Body of pancreas (tissue), 4 donors: ENCODE measurements around the gene WNT9B. TPM values are rescaled to one million over a fixed set of nuclear protein-coding genes. Genes with fewer than 3 reads are reported as not detected.

Experiments
- ATAC-seq: fragments of 150-250 bp; one replicate; pipeline ENCODE4 v1.9.1; 2016
- DNase-seq, 4 donors: peaks; one replicate each; pipeline ENCODE4 v3.0.0-alpha.2; 2019
- H3K27ac ChIP-seq, 4 donors: fragments of 200-600 bp; sonication (generic); 1 replicate in 3 of 4; 2 replicates in 1 of 4; pipeline versions ENCODE4 v1.5.1 to v1.6.1; 2016 to 2019; ENCODE audit warnings: mild to moderate bottlenecking in 1 of 4, mixed read lengths in 1 of 4, moderate library complexity in 1 of 4
- H3K27me3 ChIP-seq, 2 donors: fragments of 200-600 bp; sonication (generic); one replicate each; pipeline ENCODE4 v1.6.0; 2016; ENCODE audit warnings: mild to moderate bottlenecking in 1 of 2
- H3K36me3 ChIP-seq, 2 donors: fragments of 200-600 bp; sonication (generic); replicated peaks in 1 of 2; 2 replicates each; pipeline ENCODE4 v1.5.1; 2016; ENCODE audit warnings: low read depth in 2 of 2; ENCODE audit not compliant: insufficient read depth in 1 of 2
- H3K4me1 ChIP-seq: fragments of 200-600 bp; sonication (generic); one replicate; pipeline ENCODE4 v1.6.0; 2016
- H3K4me3 ChIP-seq, 2 donors: fragments of 200-600 bp; sonication (generic); 1 replicate in 1 of 2; 2 replicates in 1 of 2; pipeline ENCODE4 v1.5.1; 2016 to 2019
- H3K9me3 ChIP-seq, 3 donors: fragments of 200-600 bp; sonication (generic); 1 replicate in 2 of 3; 2 replicates in 1 of 3; pipeline ENCODE4 v1.5.1; 2016
- POLR2A ChIP-seq, 3 donors: fragments of 450-650 bp; IDR thresholded peaks; one replicate each; pipeline ENCODE4 v1.6.1; 2016; ENCODE audit warnings: antibody characterized with exemption in 3 of 3, mild to moderate bottlenecking in 2 of 3
- WGBS, 2 donors: methylation state at CpG; one replicate each; pipeline ENCODE4 v1.1.5; 2017; 5-methylcytosine and 5-hydroxymethylcytosine counted together
- intact Hi-C: fragments of 100-400 bp; cut with DNase I; formaldehyde crosslinking; loops from one replicate; pipeline ENCODE4 v1.15.1; 2023
- small RNA-seq: library from RNA; depleted of rRNA; stranded (forward); fragments of <200 nt; gene quantifications from one replicate; pipeline ENCODE3, GENCODE V24; 2016
- total RNA-seq, 2 donors: library from RNA; depleted of rRNA; stranded (reverse); fragments of >200 nt; gene quantifications; one replicate each; pipeline ENCODE4 v1.1.0, GENCODE V29; 2016
- TF ChIP-seq, protein P1 (sequence below), 7 experiments: fragments of 450-650 bp in 4 of 7; fragments of 200-600 bp in 3 of 7; sonication (generic) in 3 of 7; IDR thresholded peaks; one replicate each; pipeline ENCODE4 v1.5.1; 2016 to 2019; ENCODE audit warnings: antibody characterized with exemption in 7 of 7

Gene WNT9B
- total RNA-seq, 2 donors from 2014 or later = not detected

DNA sequence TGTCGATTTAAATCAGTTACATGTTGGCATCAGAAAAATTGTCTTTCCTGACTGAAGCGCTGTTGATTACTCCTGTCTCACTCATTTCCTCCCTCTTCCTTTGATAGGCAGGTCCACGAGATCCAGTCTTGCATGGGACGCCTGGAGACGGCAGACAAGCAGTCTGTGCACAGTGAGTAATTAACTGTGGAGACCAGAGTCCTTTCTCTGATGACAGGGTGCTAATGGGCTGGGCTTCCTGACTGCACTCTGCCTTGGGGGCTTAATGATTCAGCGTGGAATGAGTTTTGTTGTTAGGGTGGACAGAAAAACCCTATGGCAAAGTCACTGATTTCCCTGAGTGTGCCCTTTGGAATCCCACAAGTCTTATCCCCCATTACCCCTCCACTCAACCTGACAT lies 78.0 kb downstream of the WNT9B start:
- Histone ChIP-seq H3K27me3 (no peaks in the 10 kb centered on the region), H3K4me3 (no peak overlapping the region), H3K27ac (no peak overlapping the region), H3K4me1 (peaks cover 50% of the 10 kb centered on the region), H3K9me3 (no peaks in the 10 kb centered on the region), H3K36me3 (peaks cover 26 to 34% of the 10 kb centered on the region in 2 donors)
- intact Hi-C loops = no loop called here
- DNase-seq (no peak), ATAC-seq (no peak)
- TF ChIP-seq POLR2A (IDR thresholded peaks at IDR 0.05) = no peak
- TF ChIP-seq, protein P1, sequence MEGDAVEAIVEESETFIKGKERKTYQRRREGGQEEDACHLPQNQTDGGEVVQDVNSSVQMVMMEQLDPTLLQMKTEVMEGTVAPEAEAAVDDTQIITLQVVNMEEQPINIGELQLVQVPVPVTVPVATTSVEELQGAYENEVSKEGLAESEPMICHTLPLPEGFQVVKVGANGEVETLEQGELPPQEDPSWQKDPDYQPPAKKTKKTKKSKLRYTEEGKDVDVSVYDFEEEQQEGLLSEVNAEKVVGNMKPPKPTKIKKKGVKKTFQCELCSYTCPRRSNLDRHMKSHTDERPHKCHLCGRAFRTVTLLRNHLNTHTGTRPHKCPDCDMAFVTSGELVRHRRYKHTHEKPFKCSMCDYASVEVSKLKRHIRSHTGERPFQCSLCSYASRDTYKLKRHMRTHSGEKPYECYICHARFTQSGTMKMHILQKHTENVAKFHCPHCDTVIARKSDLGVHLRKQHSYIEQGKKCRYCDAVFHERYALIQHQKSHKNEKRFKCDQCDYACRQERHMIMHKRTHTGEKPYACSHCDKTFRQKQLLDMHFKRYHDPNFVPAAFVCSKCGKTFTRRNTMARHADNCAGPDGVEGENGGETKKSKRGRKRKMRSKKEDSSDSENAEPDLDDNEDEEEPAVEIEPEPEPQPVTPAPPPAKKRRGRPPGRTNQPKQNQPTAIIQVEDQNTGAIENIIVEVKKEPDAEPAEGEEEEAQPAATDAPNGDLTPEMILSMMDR (IDR thresholded peaks at IDR 0.05) = no peak
- WGBS, 2 donors = 49 to 62% methylated on average over 6 of the region's 6 CpGs

DNA sequence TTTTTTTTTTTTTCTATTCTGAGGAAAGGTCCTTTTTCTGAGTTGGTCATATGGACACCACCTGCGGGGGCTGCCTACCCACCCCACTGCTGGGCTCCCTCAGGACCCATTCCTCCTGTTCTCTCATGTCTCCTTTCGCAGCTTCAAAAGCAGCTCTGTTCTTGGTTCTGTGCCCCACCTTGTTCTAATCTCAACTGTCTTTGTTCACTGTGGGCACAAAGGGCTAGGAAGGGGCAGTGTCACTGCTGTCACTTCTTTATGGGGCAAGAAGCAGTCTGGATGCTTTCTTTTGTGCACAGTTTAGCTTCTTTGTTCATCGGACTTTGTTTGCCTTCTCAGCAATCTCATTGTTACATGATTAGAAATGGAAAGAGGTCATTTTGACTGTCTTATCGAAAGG lies 78.7 kb downstream of the WNT9B start:
- no peak for TF ChIP-seq POLR2A (IDR thresholded peaks at IDR 0.05)
- TF ChIP-seq, protein P1 (IDR thresholded peaks at IDR 0.05) = no peak
- Histone ChIP-seq H3K27ac (no peak overlapping the region), H3K4me1 (peaks cover 43% of the 10 kb centered on the region), H3K9me3 (no peaks in the 10 kb centered on the region), H3K27me3 (no peaks in the 10 kb centered on the region), H3K4me3 (no peak overlapping the region), H3K36me3 (peaks cover 31 to 39% of the 10 kb centered on the region in 2 donors)
- intact Hi-C loops = no loop called here
- DNase-seq (no peak), ATAC-seq (no peak)
- 86% methylated on average over 4 of the region's 4 CpGs for WGBS, 2 donors

DNA sequence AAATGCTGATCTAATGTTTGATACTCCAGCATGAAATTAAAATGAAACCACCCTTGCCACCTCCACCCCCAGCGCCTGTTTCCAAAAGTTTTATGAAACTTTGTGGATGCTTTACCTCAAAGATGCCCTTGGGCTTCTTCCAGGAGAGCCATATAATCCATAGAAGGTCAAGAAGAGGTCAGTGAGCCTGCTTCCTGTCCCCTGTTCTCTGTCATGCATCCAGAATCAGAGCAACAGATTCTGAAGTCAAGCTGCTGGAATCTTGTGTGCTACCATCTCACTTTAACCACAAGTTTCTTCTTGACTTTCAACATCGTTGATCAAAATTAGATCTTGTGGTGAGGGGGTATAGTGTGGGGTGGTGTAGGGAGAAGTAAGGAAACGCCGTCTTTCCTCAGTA lies 80.2 kb downstream of the WNT9B start:
- ATAC-seq (no peak), DNase-seq (no peak)
- H3K36me3 ChIP-seq = peaks cover 31 to 45% of the 10 kb centered on the region in 2 donors
- H3K27me3 ChIP-seq = no peaks in the 10 kb centered on the region
- 90 to 91% methylated on average over 4 of the region's 4 CpGs for WGBS, 2 donors
- H3K4me1 ChIP-seq = peaks cover 28% of the 10 kb centered on the region
- TF ChIP-seq, protein P1 (IDR thresholded peaks at IDR 0.05) = no peak
- no peak for TF ChIP-seq POLR2A (IDR thresholded peaks at IDR 0.05)
- intact Hi-C loops = no loop called here
- no peak overlapping the region for H3K27ac ChIP-seq
- H3K9me3 ChIP-seq = no peaks in the 10 kb centered on the region
- H3K4me3 ChIP-seq = no peak overlapping the region

DNA sequence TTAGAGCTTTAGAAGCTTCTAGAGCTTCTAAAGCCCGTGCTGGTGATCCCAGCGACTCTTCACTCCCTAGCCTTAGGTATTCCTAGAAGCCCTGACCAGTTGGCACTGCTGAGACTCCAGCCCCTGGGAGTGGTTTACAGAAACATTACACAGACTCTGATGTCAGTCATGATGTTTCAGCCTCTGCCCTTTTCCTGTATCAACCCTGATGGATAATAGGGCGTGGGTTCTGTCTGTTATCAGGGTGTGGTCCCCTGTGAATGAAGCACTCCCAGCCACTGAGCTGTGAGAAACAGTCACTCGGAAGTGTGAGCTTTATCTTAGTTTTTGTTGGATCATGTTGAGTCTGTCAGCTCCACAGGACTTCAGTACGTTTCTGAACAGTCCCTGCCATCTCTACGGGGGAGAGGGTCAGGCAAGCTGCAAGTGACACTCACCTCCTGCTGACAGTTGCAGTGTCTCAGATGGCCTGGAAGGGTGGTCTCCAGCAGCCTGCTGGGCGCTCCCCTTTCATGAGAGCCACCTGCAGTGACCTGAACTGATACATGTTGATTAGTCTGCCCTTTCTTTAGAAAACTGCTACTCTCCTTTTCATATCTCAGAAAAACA lies 84.4 kb downstream of the WNT9B start:
- Histone ChIP-seq H3K4me1 (no peaks in the 10 kb centered on the region), H3K9me3 (no peaks in the 10 kb centered on the region), H3K36me3 (peaks cover 31 to 58% of the 10 kb centered on the region in 2 donors), H3K27ac (no peak overlapping the region), H3K4me3 (no peak overlapping the region), H3K27me3 (no peaks in the 10 kb centered on the region)
- TF ChIP-seq, protein P1 (IDR thresholded peaks at IDR 0.05) = no peak
- 76% methylated on average over 7 of the region's 7 CpGs for WGBS, 2 donors
- intact Hi-C loops = no loop called here
- ATAC-seq = no peak
- DNase-seq = no peak

Small RNA genes within 50 kb of the gene (small RNA-seq; reads per million reads assigned to genes)
- not detected for gene RNU6ATAC3P

Other genes with a start within 250 kb of the WNT9B start
- 1 to 10 TPM in 1 of 2 donors, under 1 TPM in 1; 0.26 to 1.6 TPM for gene WNT3, start 32.9 kb upstream of the WNT9B start, total RNA-seq
- gene GOSR2, start 71.6 kb downstream of the WNT9B start, total RNA-seq = 10 to 100 TPM; 41.8 to 46.5 TPM
- 1 to 10 TPM in 1 of 2 donors, not detected in 1; 1.3 TPM for gene RPRML, start 127.7 kb downstream of the WNT9B start, total RNA-seq